KMS-11 (cell line): Measurements from ENCODE around the gene SP3.

ENCODE experiments used
- H2AFZ ChIP-seq: fragments of 200-600 bp; sonication (generic); 2 replicates; pipeline ENCODE4 v1.6.1; 2016; ENCODE audit warnings: antibody characterized with exemption, mixed run types, low read depth
- H3K27ac ChIP-seq: fragments of 200-600 bp; sonication (generic); 2 replicates; pipeline ENCODE4 v1.6.1; 2016; ENCODE audit warnings: mild to moderate bottlenecking, mixed run types
- H3K27me3 ChIP-seq: fragments of 200-600 bp; sonication (generic); 2 replicates; pipeline ENCODE4 v1.6.1; 2017; ENCODE audit warnings: mild to moderate bottlenecking, low read depth, mixed run types, moderate library complexity; ENCODE audit not compliant: insufficient read depth
- H3K36me3 ChIP-seq: fragments of 200-600 bp; sonication (generic); 2 replicates; pipeline ENCODE4 v1.6.1; 2017; ENCODE audit warnings: mild to moderate bottlenecking, mixed run types; ENCODE audit not compliant: insufficient read depth
- H3K4me1 ChIP-seq: fragments of 200-600 bp; sonication (generic); 2 replicates; pipeline ENCODE4 v1.6.1; 2016; ENCODE audit warnings: mild to moderate bottlenecking, low read depth, mixed run types; ENCODE audit not compliant: poor library complexity, severe bottlenecking
- H3K4me2 ChIP-seq: fragments of 200-600 bp; sonication (generic); 2 replicates; pipeline ENCODE4 v1.7.0; 2016; ENCODE audit warnings: mild to moderate bottlenecking, mixed run types
- H3K4me3 ChIP-seq: fragments of 200-600 bp; sonication (generic); IDR thresholded peaks from 2 replicates; pipeline ENCODE4 v1.6.1; 2017; ENCODE audit warnings: low read depth, low read length, mixed read lengths; ENCODE audit not compliant: insufficient read depth
- H3K79me2 ChIP-seq: fragments of 200-600 bp; sonication (generic); 2 replicates; pipeline ENCODE4 v1.6.1; 2016; ENCODE audit warnings: low read depth, mixed run types; ENCODE audit not compliant: insufficient read depth
- H3K9ac ChIP-seq: fragments of 200-600 bp; sonication (generic); 2 replicates; pipeline ENCODE4 v1.6.1; 2016; ENCODE audit warnings: mild to moderate bottlenecking, mixed run types
- H4K20me1 ChIP-seq: fragments of 200-600 bp; sonication (generic); 2 replicates; pipeline ENCODE4 v1.6.1; 2016; ENCODE audit warnings: mild to moderate bottlenecking, mixed run types; ENCODE audit not compliant: insufficient read depth
- TF ChIP-seq, protein P1 (sequence below): fragments of 200-600 bp; sonication (generic); conservative IDR thresholded peaks from 2 replicates; pipeline ENCODE4 v1.6.1; 2017; ENCODE audit warnings: low read depth, mild to moderate bottlenecking, antibody characterized with exemption, low read length, moderate library complexity, mixed read lengths

SP3 gene

GRCh38 chr2:173898996-173899395, 66.2 kb downstream of the SP3 start:
- no peak overlapping the region for H3K4me2 ChIP-seq
- H2AFZ ChIP-seq = no peak overlapping the region
- H3K36me3 ChIP-seq = no peaks in the 10 kb centered on the region
- no peaks in the 10 kb centered on the region for H4K20me1 ChIP-seq
- H3K27ac ChIP-seq = no peak overlapping the region
- no peak overlapping the region for H3K4me3 ChIP-seq
- no peak overlapping the region for H3K9ac ChIP-seq
- no peaks in the 10 kb centered on the region for H3K4me1 ChIP-seq
- TF ChIP-seq, protein P1, sequence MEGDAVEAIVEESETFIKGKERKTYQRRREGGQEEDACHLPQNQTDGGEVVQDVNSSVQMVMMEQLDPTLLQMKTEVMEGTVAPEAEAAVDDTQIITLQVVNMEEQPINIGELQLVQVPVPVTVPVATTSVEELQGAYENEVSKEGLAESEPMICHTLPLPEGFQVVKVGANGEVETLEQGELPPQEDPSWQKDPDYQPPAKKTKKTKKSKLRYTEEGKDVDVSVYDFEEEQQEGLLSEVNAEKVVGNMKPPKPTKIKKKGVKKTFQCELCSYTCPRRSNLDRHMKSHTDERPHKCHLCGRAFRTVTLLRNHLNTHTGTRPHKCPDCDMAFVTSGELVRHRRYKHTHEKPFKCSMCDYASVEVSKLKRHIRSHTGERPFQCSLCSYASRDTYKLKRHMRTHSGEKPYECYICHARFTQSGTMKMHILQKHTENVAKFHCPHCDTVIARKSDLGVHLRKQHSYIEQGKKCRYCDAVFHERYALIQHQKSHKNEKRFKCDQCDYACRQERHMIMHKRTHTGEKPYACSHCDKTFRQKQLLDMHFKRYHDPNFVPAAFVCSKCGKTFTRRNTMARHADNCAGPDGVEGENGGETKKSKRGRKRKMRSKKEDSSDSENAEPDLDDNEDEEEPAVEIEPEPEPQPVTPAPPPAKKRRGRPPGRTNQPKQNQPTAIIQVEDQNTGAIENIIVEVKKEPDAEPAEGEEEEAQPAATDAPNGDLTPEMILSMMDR = no peak
- H3K27me3 ChIP-seq = no peaks in the 10 kb centered on the region
- H3K79me2 ChIP-seq = no peaks in the 10 kb centered on the region

DNA sequence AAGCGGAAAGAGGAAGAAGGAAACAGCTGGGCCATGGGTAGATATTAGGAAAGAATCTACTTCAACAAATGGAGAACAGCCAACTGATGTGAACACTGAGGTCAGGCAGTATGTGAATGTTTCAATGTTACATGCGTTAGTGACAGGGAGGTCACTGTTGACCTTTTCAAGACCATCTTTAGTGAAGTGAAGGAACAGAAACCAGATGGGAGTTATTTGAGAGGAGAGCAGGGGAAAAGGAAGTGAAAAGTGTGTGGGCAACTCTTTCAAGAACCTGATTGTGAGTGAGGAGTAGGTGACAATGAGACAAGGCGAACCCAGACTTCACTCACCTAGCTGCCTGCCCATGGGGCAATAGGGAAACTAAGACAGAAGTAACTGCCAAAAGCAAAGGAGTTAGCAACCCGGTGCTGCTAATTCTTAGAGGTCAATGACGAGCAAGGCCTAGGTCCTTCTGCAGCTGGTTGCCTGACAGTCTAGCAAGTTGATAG, 67.0 kb downstream of the SP3 start:
- no peaks in the 10 kb centered on the region for H3K36me3 ChIP-seq
- no peaks in the 10 kb centered on the region for H4K20me1 ChIP-seq
- no peak overlapping the region for H3K27ac ChIP-seq
- no peak overlapping the region for H3K9ac ChIP-seq
- H3K4me2 ChIP-seq = no peak overlapping the region
- no peaks in the 10 kb centered on the region for H3K79me2 ChIP-seq
- no peaks in the 10 kb centered on the region for H3K27me3 ChIP-seq
- H2AFZ ChIP-seq = no peak overlapping the region
- TF ChIP-seq, protein P1 = no peak
- no peak overlapping the region for H3K4me3 ChIP-seq
- H3K4me1 ChIP-seq = no peaks in the 10 kb centered on the region

- Histone ChIP-seq H3K36me3 (no peaks in the 10 kb centered on the region), H3K4me3 (no peak overlapping the region), H3K9ac (no peak overlapping the region), H4K20me1 (no peaks in the 10 kb centered on the region), H3K27ac (no peak overlapping the region), H2AFZ (no peak overlapping the region), H3K4me2 (no peak overlapping the region), H3K4me1 (no peaks in the 10 kb centered on the region), H3K79me2 (no peaks in the 10 kb centered on the region), H3K27me3 (no peaks in the 10 kb centered on the region)
- TF ChIP-seq, protein P1 = no peak
Measured at GRCh38 chr2:173896755-173897154, 68.4 kb downstream of the SP3 start.

DNA sequence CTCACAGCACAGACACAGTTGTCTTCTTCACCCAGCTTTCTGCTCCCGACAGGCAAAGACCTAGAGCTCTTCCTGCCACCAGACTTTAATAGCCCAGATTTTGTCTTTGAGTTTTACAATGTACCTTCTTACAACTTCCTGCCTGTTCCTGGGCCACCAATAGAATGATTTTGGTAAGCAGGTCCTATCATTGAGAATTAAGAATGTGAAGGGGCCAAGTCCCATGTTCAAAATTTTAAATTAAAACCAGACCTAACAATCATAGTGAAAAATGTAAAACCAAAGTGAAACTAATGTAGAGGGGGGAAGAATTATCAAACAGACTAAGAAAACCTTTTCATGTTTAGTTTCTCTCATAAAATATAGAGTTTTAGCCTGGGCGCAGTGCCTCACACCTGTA, 72.8 kb downstream of the SP3 start:
- Histone ChIP-seq H4K20me1 (no peaks in the 10 kb centered on the region), H3K79me2 (no peaks in the 10 kb centered on the region), H3K9ac (no peak overlapping the region), H3K4me1 (no peaks in the 10 kb centered on the region), H3K27ac (no peak overlapping the region), H2AFZ (no peak overlapping the region), H3K27me3 (no peaks in the 10 kb centered on the region), H3K4me2 (no peak overlapping the region), H3K36me3 (no peaks in the 10 kb centered on the region), H3K4me3 (no peak overlapping the region)
- TF ChIP-seq, protein P1 = no peak
